GM04504 (cell line): ENCODE results near the gene CORO7.
"Not testable (repeated sequence)": the region's sequence is repeated elsewhere in the genome, so short reads cannot be mapped to it uniquely, and the experiment has no call there.

ENCODE experiments used
- DNase-seq: peaks from one replicate; pipeline ENCODE4 v3.0.0-alpha.2; 2012; ENCODE audit warnings: low read depth

The CORO7 gene

GRCh38 chr16:4336701-4337539, 79.5 kb downstream of the CORO7 start:
- DNase-seq = no peak

DNA sequence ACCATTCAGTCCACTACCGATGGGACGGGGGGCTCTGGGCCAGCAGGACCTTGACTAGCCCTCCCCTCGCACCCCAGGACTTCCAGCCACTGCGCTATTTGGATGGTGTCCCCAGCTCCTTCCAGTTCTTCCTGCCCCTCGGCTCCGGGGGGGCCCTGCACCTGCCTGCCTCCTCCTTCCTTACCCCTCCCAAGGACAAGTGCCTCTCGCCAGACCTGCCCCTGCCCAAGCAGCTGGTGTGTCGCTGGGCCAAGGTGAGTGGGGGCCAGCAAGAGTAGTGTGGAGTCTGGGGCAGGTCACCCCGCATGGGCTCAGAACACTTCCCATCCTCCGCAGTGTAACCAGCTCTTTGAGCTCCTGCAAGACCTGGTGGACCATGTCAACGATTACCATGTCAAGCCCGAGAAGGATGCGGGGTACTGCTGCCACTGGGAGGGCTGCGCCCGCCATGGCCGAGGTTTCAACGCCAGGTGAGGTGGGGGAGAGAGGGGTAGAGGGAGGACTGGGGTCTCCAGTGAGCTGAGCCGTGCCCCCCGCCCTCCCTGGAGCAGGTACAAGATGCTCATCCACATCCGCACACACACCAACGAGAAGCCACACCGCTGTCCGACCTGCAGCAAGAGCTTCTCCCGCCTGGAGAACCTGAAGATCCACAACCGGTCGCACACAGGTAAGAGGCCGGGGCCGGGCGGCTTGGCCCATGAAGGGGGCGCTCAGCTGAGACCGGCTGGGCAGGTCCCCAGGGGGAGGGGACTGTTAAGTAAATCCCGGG, 81.5 kb downstream of the CORO7 start:
- no peak for DNase-seq

DNA sequence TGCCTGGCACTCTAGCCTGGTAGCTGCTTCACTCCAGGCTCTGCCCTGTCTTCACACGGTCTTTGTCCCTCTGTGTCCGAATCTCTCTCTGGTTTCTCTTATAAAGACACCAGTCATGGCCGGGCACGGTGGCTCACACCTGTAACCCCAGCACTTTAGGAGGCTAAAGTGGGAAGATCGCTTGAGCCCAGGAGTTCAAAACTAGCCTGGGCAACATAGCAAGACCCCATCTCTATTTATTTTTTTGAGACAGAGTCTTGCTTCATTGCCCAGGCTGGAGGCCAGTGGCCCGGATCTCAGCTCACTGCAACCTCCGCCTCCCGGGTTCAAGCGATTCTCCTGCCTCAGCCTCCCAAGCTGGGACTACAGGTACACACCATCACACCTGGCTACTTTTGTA, 82.7 kb downstream of the CORO7 start:
- DNase-seq = not testable (repeated sequence)

DNA sequence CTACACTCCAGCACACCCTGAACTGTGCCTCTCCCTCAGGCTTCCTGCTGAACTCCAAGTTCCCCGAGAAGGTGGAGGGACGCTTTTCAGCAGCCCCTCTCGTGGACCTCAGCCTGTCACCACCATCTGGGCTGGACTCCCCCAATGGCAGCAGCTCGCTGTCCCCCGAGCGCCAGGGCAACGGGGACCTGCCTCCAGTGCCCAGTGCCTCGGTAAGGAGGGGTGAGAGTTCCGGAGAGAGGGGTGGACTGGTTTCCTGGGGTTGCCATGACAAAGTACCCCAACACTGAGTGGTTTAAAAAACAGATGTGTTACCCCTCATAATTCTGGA, 83.1 kb downstream of the CORO7 start:
- DNase-seq = no peak

GRCh38 chr16:4332623-4333307, 83.6 kb downstream of the CORO7 start:
- no peak for DNase-seq

- no peak for DNase-seq
Observed at GRCh38 chr16:4332083-4332482, 84.3 kb downstream of the CORO7 start.

GRCh38 chr16:4330277-4330874, 86.0 kb downstream of the CORO7 start:
- DNase-seq = no peak

GRCh38 chr16:4328782-4329775, 87.3 kb downstream of the CORO7 start:
- DNase-seq = no peak

- DNase-seq = no peak
Observed at GRCh38 chr16:4328046-4328781, 88.2 kb downstream of the CORO7 start.

- no peak for DNase-seq
Observed at GRCh38 chr16:4327386-4328045, 88.9 kb downstream of the CORO7 start.

- no peak for DNase-seq
Observed at GRCh38 chr16:4325253-4325758, 91.1 kb downstream of the CORO7 start.

DNA sequence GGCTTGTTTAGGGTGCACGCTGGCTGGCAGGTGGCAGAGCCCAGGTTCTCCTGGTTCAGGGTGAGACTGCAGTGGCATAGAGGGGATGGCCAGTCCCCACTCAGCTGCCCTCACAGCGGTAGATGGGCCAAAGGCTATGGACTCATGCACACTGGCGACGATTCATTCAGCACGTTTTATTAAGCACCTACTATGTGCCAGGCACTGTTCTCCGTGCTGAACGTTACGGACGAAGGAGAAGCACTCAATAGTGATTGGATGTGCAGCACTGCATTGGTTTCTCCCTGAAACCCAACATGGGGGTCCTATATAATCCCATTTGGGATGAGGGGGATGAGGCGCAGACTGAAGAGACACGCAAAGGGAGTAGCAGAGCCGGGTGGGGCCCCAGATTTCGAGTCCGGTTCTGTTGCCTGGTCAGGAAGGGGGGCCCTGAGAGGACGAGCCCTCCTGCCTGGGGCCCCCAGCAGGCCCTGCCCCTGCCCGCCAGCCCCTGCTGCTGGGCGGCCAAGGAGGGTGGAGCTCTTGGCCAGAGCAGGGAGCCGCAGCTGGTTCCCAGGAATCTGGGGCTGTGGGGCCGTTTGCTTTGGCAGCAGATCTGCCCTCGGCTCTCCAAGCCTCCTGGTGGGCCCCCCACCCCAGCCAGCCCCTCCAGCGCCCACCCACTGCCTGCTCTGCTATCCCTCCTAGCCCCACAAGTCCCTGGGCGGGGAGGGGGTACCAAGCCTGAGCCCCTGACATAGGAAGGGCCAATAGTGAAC, 91.7 kb downstream of the CORO7 start:
- DNase-seq = no peak

DNA sequence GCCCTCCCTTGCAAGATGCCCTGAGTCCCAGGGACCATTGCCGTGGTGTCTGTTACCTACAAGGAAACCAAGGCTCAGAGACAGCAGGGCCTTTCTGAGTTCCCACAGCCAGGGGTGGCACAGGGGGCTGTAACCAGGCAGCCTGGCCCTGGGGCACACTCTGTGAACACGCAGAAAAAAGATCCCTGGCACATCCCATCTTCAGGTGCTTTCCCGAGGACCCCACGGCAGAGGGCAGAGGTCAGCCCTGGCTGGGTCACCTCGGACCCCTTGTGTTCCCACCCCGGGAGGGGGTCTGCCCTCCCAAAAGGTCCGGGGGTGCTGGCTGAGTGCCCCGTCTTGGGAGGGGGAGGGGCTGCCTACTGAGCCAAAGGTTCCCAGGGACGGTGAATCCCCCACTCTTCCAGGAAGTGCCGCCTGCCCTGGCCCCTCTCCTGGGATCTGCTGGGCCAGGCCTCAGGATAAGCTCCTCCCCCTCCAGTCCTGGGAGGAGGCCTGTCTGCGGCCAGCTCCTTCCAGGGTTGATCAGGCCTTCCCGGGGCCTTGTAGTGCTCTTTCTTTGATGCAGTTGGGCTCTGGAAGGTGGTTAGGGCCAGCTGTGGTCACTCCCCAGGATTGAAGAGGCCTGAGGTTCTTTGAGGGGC, 92.4 kb downstream of the CORO7 start:
- DNase-seq = no peak

DNA sequence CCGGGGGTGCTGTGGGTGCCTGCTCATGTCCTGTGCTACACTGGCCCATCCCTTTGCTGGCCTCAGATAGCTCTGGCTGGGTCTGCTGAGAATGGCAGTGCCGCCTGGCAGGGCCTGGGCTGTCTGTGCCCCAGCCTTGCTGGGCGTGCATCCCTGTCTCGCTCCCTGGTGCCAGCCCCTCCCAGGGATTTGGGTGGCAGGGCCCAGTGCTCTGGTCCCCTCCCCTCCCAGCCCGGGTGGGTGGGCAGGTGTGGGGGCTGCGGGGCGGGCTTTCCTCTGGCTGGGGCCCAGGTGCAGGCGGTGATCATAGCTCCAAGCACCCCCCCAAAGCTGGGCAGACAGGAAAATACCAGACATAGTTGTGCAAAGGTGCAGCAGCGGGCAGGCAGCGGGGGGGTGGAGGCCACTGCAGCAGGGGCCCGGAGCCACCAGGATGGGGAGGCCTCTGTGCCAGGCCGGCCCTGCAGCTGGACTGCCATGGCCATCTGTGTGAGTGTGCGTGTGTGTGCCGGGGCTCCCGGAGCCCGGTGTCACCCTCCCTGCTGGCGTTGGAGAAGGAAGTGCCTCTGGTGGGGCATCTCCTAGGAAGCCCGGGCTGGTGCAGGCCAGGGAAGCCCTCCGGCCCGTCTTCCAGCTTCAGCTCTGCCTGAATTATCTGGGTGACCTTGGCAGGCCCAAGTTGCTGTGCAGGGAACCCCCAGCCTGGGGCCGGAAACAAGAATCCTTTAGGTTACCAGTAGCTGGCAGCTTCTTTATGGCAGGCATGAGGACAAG, 93.1 kb downstream of the CORO7 start:
- no peak for DNase-seq

GRCh38 chr16:4322121-4323052, 94.0 kb downstream of the CORO7 start:
- no peak for DNase-seq

DNA sequence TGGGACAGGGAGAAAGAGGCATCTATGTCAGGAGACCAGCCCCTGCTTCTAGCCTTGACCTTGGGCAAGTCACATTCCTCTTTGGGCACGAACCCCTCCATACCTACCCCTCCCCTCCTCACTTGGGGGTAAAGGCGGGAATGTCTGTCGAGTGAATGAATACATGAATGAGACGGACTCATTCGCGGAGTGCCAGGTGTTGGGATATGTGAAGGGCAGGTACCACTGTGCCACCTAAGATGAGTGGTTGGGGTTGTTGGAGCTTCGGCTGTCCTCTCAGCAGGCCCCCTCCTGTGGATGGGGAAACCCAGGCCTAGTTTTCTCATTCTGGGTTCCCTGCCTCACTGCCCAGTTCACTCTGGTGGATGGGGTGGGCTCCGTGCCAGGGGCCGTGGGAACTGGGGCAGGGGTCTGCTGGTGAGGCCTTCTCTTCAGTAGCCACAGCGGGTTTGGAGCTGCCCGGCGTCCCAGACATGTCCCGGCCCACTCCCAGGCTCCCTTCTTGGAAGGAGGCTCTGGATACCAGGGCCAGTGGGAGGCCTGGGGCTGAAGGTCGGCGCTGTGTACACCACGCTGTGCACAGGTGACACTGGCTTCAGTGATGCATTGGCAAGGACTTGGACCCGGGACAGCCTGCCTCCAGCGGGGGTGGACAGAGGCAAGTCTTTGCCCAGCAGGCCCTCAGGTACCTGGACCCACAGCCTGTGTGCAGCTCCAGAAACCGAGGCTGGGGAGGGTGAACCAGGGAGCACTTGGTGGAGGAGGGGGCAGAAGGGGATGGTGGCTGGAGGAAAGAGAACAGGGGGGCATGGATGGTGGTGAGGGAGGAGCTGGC, 94.9 kb downstream of the CORO7 start:
- DNase-seq = no peak
